Mucosa of descending colon (tissue), 3 donors: ENCODE results near the gene GNE. TPM values are rescaled to one million over a fixed set of nuclear protein-coding genes. Genes with fewer than 3 reads are reported as not detected.

ENCODE experiments used
- ATAC-seq: fragments of 200-7000 bp; cut with Tn5 transposase; one replicate; pipeline ENCODE4 v1.9.1; 2020; ENCODE audit warnings: mild to moderate bottlenecking, moderate library complexity
- DNase-seq, 3 donors: peaks; one replicate each; pipeline ENCODE4 v3.0.0-alpha.2; 2020
- H3K36me3 ChIP-seq: fragments of 200-600 bp; one replicate; pipeline ENCODE4 v1.8.0; 2021; ENCODE audit warnings: low read depth, mild to moderate bottlenecking
- H3K4me1 ChIP-seq: fragments of 200-600 bp; one replicate; pipeline ENCODE4 v1.8.0; 2021; ENCODE audit warnings: low read depth, mild to moderate bottlenecking
- H3K4me3 ChIP-seq: fragments of 200-600 bp; one replicate; pipeline ENCODE4 v1.8.0; 2021; ENCODE audit warnings: mild to moderate bottlenecking
- H3K9me3 ChIP-seq: fragments of 200-600 bp; one replicate; pipeline ENCODE4 v1.8.0; 2021; ENCODE audit warnings: mild to moderate bottlenecking
- CTCF ChIP-seq: fragments of 200-600 bp; IDR thresholded peaks from one replicate; pipeline ENCODE4 v1.8.0; 2022; ENCODE audit warnings: antibody characterized with exemption, mild to moderate bottlenecking
- intact Hi-C, 2 donors: fragments of 100-400 bp; cut with DNase I in 1 of 2; cut with micrococcal nuclease in 1 of 2; formaldehyde crosslinking; loops; one replicate each; pipeline versions ENCODE4 v1.11.0 to v1.11.1; 2022; cut with DNase I, micrococcal nuclease
- total RNA-seq, 3 donors: library from RNA; stranded (reverse); fragmentation: NEBNext Ultra II Directional in 2 of 3; extraction: Animal tissue kit (Norgen Biotek cat#: 25700) in 2 of 3; gene quantifications; one replicate each; pipeline versions ENCODE4 v1.2.1 to v1.2.4, GENCODE V29; 2021 to 2023
- donor health status: DM: no; HTN: no; CAD: no; lungs with moderate emphysema.
- donor health status: DM: no; HTN: no; CAD: no.
- donor health status: DM: no; HTN: yes; CAD: no.

Gene GNE
- total RNA-seq, 3 donors from 2014 or later = 56.6 to 107 (median 93.0) TPM

DNA sequence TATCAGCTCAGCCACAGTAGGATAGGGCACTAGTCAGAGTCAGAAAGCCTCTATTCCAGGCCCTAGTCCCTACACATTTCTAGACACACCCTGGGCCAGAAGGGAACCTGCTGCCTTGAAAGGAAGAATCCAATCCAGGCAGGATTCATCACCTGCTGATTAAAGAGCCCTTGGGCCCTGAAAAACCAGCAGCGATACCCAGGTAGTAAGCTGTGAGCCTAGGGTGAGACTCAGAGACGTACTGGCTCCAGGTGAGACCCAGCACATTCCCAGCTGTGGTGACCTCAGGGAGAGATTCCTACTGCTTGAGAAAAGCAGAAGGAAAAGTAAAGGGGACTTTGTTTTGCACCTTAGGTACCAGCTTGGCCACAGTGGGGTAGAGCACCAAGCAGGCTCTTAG, 84.4 kb downstream of the GNE start:
- Histone ChIP-seq H3K4me3 (no peak overlapping the region), H3K36me3 (no peaks in the 10 kb centered on the region), H3K9me3 (no peaks in the 10 kb centered on the region), H3K4me1 (no peaks in the 10 kb centered on the region)
- DNase-seq (no peak), ATAC-seq (no peak)
- no peak for TF ChIP-seq CTCF
- intact Hi-C loops = no loop called here

- intact Hi-C loops = no loop called here
- no peak for TF ChIP-seq CTCF
- no peaks in the 10 kb centered on the region for H3K36me3 ChIP-seq
- DNase-seq (no peak), ATAC-seq (no peak)
- peaks cover 5% of the 10 kb centered on the region for H3K4me1 ChIP-seq
- no peak overlapping the region for H3K4me3 ChIP-seq
- no peaks in the 10 kb centered on the region for H3K9me3 ChIP-seq
These were observed 87.7 kb downstream of the GNE start for GRCh38 chr9:36170531-36170930.

- Histone ChIP-seq H3K4me3 (no peak overlapping the region), H3K9me3 (no peaks in the 10 kb centered on the region), H3K36me3 (no peaks in the 10 kb centered on the region), H3K4me1 (peaks cover 5% of the 10 kb centered on the region)
- ATAC-seq (no peak), DNase-seq (no peak)
- TF ChIP-seq CTCF = no peak
- intact Hi-C loops = loop anchor here (5.0 kb wide), 1 partner anchor 67 kb away; no protein-coding TSS in a partner anchor
These were observed 88.5 kb downstream of the GNE start for GRCh38 chr9:36169708-36170107.

DNA sequence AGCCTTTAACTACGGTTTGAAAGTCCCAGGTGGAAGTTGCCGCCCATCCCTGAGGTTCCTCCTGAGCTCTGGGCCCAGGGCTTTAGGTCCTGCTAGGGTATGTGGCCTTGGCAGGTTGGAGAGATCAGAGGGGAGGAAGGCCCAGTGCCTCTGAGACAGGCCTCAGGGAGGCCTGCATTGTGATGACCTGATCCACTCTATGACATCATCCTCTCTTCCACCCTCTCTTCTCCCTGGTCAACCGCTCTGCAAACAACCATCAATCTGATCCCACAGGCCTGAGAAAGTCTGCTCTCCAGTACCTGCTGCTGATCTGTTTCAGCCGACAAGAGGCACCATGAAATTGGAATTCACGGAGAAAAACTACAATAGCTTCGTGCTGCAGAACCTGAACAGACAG, 89.1 kb downstream of the GNE start, which contains the start of gene CCIN:
Gene CCIN (plus strand): TSS at position 223 of the 400 bp plus-strand sequence. CDS start 115 bp downstream, at position 338.
- ATAC-seq = no peak
- intact Hi-C loops = loop anchor here (5.0 kb wide), 1 partner anchor 67 kb away; no protein-coding TSS in a partner anchor
- no peaks in the 10 kb centered on the region for H3K9me3 ChIP-seq
- peaks cover 5% of the 10 kb centered on the region for H3K4me1 ChIP-seq
- no peak for DNase-seq
- no peak within 1 kb of the TSS for H3K4me3 ChIP-seq
- no peaks in the 10 kb centered on the region for H3K36me3 ChIP-seq
- no peak for TF ChIP-seq CTCF

GRCh38 chr9:36166168-36166927, 91.9 kb downstream of the GNE start:
- peaks cover 7% of the 10 kb centered on the region for H3K4me1 ChIP-seq

More at GRCh38 chr9:36166168-36166927, 91.9 kb downstream of the GNE start:
- H3K4me3 ChIP-seq = no peak overlapping the region
- TF ChIP-seq CTCF = peak; percentile 91
- DNase-seq = peak; percentile 86 to 93 (median 87)
- H3K9me3 ChIP-seq = no peaks in the 10 kb centered on the region
- intact Hi-C loops = loop anchor here (5.0 kb wide), 1 partner anchor 64 kb away; no protein-coding TSS in a partner anchor
- ATAC-seq = peak; percentile 99
- no peaks in the 10 kb centered on the region for H3K36me3 ChIP-seq
